ENCODE results near the gene AFF3. TPM values are rescaled to one million over a fixed set of nuclear protein-coding genes. Genes with fewer than 3 reads are reported as not detected.

The AFF3 gene
- total and polyA plus RNA-seq, 2 of the 8 experiments (the other 6 are each of a cell fraction or from before 2014, with no cell fraction given) = 0.27 to 3.0 TPM

DNA sequence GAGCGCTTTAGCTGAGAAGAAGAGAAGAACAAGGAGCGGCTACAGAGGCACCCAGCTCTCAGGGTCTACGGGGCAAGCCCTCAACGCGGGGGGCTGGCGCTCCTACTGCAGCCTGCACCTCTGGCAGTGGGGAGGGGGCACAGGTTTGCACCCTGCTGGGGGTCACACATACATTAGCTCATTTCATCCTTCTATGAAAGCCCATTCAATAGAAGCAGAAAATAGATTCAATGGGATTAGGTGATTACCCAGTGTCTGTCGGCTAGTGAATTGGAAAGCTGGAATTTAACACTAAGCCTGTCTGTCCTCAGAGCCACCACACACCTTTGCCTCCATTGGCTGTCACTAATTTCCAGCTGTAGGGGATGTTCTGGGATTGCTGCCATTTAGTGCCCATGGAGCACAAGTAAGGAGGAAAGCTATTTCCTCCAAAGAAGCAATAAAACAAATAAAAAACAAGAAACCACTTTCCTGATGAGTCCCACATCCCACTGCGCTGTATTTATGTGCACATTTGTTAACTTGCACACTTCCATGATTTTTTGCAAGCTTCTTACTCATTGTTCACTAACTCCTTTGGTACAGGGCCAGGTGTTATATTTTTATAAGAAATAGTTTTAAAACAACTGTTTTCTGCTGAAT lies 333.0 kb downstream of the AFF3 start:
- no peak for DNase-seq (ENCODE audit: low read depth in 1 of 2, low spot score in 2 of 2)
- no peak for TF ChIP-seq TCF12 (IDR thresholded peaks at IDR 0.05; ENCODE audit: low read depth, low read length)
- Histone ChIP-seq H3K9me3 (ENCODE audit: insufficient read depth in 2 of 2, low read depth in 1 of 2, low read length in 1 of 2) (no peaks in the 10 kb centered on the region), H3K56ac (replicated peaks; ENCODE audit: insufficient read length, low read depth, low read length) (no peak overlapping the region), H2BK120ac (replicated peaks; ENCODE audit: low read depth, low read length) (no peak overlapping the region), H2AK5ac (ENCODE audit: low read depth, low read length) (no peak overlapping the region), H3K23me2 (ENCODE audit: low read depth, low read length) (no peaks in the 10 kb centered on the region; the same call in 1 of the 2 replicates), H2BK5ac (ENCODE audit: low read depth, low read length) (no peak overlapping the region), H3K4ac (replicated peaks; ENCODE audit: insufficient read length, low read depth, low read length) (no peak overlapping the region), H4K91ac (replicated peaks; ENCODE audit: insufficient read length, low read length) (no peak overlapping the region), H2AFZ (ENCODE audit: low read length) (no peak overlapping the region), H2BK15ac (ENCODE audit: low read length) (no peak overlapping the region), H3K9ac (replicated peaks in 1 of 4; ENCODE audit: extremely low read depth in 1 of 4, low read depth in 3 of 4, low read length in 3 of 4) (no peak overlapping the region), H4K8ac (ENCODE audit: extremely low read depth, insufficient read depth, low read length) (no peak overlapping the region), H3K36me3 (ENCODE audit: control insufficient read depth in 2 of 4, insufficient read depth in 4 of 4, low read length in 3 of 4) (no peaks in the 10 kb centered on the region), H2BK20ac (ENCODE audit: low read length) (no peak overlapping the region), H3K27me3 (replicated peaks in 1 of 4; ENCODE audit: control insufficient read depth in 3 of 4, extremely low read depth in 1 of 4, insufficient read depth in 3 of 4, low read length in 3 of 4) (no peaks in the 10 kb centered on the region), H3K23ac (ENCODE audit: insufficient read length) (no peak overlapping the region), H4K20me1 (replicated peaks in 1 of 2; ENCODE audit: control insufficient read depth in 1 of 2, insufficient read depth in 2 of 2, low read length in 2 of 2) (no peaks in the 10 kb centered on the region), H3K4me3 (ENCODE audit: extremely low read depth in 1 of 4, insufficient read depth in 2 of 4, low read depth in 3 of 4, low read length in 4 of 4) (no peak overlapping the region), H2BK12ac (ENCODE audit: low read depth, low read length) (no peak overlapping the region), H3K79me2 (ENCODE audit: control insufficient read depth in 1 of 2, insufficient read depth in 2 of 2, low read length in 2 of 2) (no peaks in the 10 kb centered on the region), H3K79me1 (ENCODE audit: low read depth, low read length) (no peaks in the 10 kb centered on the region), H3K4me2 (ENCODE audit: insufficient read depth in 1 of 2, low read depth in 2 of 2, low read length in 2 of 2) (no peak overlapping the region), H3K18ac (ENCODE audit: extremely low read depth, low read length) (no peak overlapping the region), H3K4me1 (replicated peaks in 1 of 4; ENCODE audit: control insufficient read depth in 3 of 4, insufficient read depth in 4 of 4, low read length in 3 of 4) (no peaks in the 10 kb centered on the region; a peak in 1 of 7 replicates), H3K14ac (ENCODE audit: insufficient read length) (no peak overlapping the region), H4K5ac (ENCODE audit: insufficient read length, low read depth, low read length) (no peak overlapping the region), H3K27ac (ENCODE audit: low read depth, low read length) (no peak overlapping the region)
- ChIA-PET CTCF (ENCODE audit: partially characterized antibody) (interaction anchor here (1.6 to 2.2 kb wide), 3 partner anchors 10 to 250 kb away, joined by 3 to 9 read pairs (median 8); no protein-coding TSS in a partner anchor), POLR2A (ENCODE audit: partially characterized antibody) (no interaction called here)
- 91% methylated on average over 7 of the region's 8 CpGs; no CpG with 5 or more reads in 1 of the 2 experiments for WGBS, 2 experiments (ENCODE audit: extremely low coverage in 1 of 2, insufficient coverage in 1 of 2, insufficient read length in 1 of 2, insufficient replicate concordance in 2 of 2, low coverage in 1 of 2, low lambda C conversion rate in 2 of 2, missing lambda C conversion rate in 1 of 2)
- no peak for FAIRE-seq
